SK-N-DZ (cell line): ENCODE measurements around the gene SHISA2.
A peak's percentile ranks its signal among the peaks of the same experiment; 100 is the strongest.

ENCODE experiments used
- DNase-seq: peaks from one replicate; pipeline ENCODE4 v3.0.0-alpha.2; 2015; ENCODE audit warnings: low spot score

SHISA2 gene

DNA sequence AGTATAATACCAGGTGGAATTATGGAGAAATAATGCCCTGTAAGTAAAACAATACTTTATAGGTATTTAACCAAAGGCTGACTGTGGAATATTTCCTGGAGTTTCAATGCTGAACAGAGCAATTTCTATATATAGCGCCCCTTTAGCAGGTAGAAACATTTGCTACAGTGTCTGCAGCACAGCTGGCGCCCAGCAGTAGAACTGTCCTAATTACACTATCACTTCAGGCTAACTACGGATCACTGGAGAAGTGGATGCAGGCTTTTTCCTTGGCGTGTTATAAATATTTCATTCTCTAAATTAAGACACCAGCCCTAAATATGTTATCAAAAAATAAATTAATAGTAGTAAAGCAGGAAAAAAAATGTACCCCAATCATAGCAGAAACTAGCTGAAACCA lies 3.1 kb downstream of the SHISA2 start:
- no peak for DNase-seq

DNA sequence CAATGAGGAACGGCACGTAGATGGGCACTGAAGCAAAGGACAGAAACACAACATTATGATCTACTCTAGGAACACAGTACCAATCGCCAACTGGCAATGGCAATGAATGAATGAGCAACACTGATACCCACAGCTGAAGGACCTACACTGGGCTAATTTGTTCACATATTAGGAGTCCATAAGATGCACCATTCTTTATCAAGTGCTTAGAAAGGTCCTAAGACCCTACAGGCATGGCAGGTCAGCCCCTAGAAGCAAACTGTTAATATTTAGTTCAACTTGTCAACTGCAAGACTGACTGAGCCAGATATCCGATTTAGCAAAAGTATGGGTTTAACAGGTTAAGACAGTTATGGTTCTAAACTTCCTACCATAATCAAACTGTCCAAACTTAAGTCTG lies 4.8 kb downstream of the SHISA2 start:
- DNase-seq = no peak

DNA sequence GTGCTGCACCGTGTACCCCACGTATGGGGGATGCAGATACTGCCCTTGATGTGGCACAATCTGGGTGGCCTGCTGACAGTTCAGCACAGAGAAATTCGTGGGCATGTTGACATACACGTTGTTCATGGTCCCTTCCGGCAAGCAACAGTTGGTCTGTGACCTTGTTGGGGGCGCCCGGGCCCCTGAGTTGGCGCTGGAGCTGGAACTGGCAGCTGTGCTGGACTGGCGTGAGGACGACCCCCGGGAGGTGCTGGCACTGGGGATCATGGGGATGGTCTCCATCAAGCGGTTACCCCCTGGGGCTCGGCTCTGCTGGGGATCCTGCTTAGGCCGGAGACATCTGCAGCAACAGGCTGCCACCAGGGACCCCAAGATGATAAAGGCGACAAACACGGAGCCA lies 5.2 kb downstream of the SHISA2 start:
- no peak for DNase-seq

DNA sequence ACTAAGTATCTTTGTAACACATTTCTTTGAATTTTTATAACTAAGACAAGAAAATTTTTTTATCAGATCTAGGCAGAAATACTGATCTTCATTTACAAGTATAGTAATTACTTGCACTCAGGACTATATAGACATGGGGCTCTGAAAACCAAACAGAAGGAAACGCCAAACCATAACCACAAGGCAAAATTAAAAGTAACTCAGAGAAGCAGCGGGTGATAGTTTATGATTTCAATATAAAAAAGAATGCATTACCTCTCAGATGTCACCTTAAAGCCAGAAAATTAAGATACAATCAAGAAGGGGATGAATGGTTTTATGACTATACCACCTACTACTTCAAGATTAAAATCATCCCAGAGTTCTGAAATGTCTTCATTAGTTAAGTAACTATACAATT lies 6.7 kb downstream of the SHISA2 start:
- DNase-seq = no peak

DNA sequence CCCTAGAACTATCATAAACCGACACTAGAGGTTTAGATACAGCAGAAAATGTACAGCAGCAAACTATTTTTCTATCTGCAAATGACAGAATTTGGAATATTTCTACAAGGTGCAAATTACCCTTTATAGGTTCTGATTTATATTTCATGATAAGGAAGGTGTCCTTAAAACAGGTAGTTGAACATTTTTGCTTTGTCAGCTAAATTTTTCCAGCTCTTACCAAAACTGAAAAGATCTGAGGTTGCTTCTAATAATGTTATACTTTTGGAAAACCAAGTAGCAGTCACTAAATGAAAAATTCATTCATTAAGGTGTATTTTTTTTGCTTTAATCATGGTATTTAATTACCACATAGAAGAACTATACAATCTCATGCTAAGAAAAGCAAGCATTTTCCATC lies 9.0 kb downstream of the SHISA2 start:
- no peak for DNase-seq

DNA sequence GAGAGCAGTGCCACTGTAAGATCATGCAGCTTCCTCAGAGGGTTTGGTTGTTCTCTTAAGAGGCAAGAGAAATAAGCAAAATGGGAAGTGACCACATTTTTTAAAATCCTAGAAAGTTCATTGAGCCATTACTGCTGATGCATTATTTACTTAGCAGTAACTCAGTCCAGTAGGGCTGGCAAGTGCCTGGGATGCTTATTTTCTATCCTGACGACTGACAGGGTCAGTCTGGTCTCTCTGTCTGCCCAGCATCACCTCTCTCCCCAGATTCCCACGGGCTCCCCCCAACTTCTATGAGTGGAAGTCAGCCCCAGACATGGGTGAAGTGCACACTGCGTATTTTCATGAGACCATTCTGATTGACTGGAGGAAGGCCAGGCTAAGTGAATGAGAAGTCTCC lies 10.4 kb downstream of the SHISA2 start:
- DNase-seq = no peak

DNA sequence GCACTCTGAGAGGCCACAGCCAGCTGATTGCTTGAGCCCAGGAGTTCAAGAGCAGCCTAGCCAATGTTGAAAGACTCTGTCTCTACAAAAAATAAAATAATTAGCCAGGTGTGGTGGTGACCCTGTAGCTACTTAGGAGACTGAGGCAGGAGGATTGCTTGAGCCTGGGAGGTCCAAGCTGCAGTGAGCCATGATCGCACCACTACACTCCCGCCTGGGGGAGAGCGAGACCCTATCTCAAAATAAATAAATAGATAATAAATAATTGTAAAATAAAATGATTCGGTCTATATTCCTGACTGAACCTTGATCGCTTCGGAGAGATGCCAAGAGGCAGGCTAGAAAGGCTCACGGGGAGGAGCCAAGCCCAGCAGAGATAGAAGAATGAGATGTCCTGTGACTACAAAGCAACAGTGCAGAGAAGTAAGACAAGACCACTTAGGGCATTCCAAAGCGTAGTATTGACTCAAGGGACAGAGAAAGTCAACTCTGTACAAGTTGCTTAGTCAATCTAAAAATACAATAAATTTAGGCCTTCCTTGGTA lies 12.8 kb downstream of the SHISA2 start:
- DNase-seq = no peak

DNA sequence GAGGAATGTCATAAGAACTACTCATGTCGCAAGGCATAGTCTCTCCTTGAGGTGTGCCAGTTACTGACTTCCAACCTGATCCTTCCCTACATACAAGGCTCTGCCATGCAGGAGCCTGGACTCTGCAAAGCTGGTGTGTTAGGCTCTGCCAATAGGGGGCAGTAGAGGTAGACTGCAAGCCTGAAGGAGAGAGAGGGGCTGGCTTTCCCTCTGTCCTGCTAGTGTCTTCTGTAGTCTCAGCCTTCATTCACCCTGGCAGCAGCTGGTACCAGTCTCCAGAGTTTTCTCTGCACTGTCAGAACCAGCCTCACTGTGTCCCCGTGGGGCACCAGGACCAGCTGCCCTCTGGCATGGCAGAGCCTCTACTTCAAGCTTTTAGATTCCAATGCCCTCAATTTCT lies 14.5 kb downstream of the SHISA2 start:
- DNase-seq = peak; percentile 22

DNA sequence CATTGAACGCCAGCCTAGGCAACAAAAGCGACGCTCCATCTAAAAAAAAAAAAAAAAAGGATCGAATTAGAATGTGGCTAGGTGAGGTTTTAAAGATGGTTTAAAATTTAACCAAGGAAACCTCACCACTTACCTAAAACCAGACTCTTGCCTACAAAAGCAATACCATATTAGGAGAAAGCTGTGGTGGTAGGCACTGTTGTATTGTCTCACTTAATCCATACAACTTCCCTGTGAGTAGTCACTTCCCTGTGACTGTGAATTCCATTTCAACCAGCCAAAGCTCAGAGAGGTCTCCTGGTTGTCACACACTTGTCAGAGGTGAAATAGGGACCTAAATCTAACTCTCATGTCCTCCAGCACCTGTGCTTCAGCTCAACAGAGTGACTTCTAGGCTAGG lies 15.4 kb downstream of the SHISA2 start:
- no peak for DNase-seq

DNA sequence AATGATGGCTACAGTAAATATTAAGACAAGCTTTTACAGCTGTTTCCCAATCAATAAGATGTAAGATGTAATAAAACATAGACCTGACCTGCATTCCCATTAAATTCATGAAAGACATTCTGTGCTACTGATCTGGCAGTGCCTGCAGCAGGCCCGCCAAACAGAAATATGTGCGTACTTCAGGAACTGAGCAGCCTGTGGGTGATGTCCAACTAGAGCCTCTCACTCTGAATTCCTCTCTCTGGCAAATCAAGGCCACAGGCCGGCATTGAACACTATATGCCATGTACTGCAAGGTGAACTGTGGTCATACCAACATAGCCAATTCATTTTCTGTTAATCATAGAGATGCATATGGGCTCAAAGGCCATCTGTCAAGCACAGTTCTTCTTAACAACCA lies 17.8 kb downstream of the SHISA2 start:
- DNase-seq = no peak

DNA sequence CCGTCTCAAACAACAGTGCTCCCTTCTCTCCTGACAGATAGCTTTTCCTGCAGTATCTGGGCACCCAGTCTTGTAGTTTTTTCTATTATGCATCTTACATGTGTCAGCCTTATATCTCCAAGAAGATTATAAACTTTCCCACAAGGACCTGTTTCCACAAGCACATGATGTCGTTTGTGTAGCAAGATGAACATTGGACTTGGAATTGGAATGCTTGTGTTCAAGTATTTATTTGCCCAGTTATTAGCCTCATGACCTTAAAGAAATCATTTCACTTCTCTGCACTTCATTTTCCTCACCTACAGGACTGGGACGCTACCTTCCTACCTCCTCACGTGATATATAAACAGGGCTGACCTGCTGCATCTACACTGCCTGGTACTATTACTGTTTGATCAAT lies 21.5 kb downstream of the SHISA2 start:
- no peak for DNase-seq

DNA sequence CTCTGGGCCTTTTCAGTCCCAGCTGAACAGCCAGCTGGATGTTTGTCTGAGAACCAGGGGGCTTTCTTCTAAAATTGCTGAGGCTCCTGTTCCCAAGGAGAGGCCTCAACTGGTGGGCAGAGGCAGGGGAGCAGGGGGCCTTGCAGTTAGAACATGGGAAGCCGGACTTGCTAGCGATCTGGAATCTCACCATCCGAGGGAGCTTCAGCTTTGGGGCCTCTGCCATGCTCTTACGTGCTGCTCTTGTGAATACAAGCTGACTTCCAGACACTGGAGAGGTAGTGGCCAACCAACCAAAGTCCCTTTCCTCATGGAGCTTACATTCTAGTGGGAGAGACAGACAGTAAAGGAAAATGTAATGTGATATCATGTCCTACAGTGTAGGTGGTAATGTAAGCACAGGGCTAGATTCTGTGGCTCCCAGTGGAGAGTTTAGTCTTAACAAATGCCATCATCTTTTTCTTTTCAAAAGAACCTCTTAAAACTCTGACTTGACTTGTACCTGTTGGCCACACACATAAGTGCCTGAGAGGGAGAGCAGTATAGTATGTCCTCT lies 22.2 kb downstream of the SHISA2 start:
- DNase-seq = no peak

DNA sequence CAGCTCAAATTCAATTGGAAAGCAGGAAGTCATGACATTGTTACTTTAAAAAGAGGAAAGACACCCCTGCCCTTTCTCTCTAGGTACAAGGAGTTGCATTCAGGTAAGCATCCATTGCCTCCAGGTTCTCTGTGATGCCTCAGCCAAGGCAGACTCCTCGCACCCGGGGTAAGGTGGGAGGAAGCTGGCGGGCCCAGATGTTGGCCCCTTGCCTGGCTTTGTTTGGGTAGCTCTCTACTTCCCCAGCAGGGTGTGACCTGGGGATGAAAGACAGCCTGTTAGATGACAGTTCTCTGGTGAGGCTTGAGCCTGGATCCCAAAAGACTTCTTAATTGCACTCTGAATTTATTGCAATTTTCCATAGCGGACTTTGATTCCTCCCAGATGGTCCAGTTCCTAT lies 25.6 kb downstream of the SHISA2 start:
- DNase-seq = no peak

DNA sequence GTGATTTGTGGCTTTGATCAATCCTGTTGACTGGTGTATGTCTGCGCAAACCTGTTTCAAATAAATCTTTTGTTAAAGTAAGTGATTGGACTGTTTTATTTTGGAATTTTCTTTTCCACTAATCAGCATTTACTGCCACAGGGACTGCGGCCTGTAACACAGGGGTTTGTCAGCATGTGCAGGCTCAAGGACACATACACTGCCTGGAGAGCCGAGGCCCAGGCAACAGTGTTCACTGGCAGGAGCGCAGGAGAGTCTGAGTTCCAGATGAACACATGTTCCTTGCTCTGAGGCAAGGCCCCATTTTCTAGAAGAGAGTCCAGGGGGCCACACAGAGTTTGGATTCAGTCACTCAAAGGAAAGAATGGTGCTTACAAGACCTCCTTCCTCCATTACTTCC lies 26.0 kb downstream of the SHISA2 start:
- DNase-seq = no peak

DNA sequence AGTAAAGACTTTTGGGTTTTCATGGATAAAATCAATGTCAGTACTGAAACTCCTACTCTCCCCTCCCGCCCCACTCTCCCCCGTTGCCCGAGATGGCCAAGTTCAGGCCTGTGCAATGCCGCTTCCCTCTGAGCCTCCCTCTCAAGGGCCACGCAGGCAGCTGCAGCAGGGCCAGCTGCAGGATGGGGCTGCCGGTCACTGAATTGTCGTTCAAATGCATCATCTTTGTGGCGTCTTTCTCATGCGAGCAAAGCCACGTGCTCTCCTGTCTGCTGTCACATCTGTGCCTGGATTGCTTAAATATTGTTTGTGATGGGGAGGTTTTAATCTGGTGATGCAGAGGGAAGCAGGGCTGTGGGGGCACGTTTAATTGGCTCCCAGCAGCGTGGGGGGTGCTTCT lies 26.6 kb downstream of the SHISA2 start:
- peak; percentile 42 for DNase-seq

DNA sequence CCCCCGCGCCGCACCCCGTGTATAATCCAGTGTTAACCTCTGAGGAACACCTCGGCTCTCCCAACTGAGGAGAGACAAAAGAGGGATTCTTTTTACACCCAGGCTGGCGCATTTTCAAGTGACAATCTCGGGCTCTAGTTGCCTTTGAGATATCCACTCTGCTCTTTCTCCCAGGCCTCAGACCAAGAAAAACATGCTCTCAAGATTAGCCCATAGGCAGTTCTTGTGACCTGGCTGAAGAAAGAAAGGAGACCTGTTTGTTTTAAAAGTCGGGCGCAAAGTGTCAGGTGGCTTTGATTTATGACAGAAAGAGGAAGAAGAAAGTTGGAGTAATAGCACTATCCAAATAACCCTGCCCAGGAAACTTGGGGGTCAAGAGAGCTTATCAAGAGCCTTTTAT lies 27.3 kb downstream of the SHISA2 start:
- DNase-seq = no peak

DNA sequence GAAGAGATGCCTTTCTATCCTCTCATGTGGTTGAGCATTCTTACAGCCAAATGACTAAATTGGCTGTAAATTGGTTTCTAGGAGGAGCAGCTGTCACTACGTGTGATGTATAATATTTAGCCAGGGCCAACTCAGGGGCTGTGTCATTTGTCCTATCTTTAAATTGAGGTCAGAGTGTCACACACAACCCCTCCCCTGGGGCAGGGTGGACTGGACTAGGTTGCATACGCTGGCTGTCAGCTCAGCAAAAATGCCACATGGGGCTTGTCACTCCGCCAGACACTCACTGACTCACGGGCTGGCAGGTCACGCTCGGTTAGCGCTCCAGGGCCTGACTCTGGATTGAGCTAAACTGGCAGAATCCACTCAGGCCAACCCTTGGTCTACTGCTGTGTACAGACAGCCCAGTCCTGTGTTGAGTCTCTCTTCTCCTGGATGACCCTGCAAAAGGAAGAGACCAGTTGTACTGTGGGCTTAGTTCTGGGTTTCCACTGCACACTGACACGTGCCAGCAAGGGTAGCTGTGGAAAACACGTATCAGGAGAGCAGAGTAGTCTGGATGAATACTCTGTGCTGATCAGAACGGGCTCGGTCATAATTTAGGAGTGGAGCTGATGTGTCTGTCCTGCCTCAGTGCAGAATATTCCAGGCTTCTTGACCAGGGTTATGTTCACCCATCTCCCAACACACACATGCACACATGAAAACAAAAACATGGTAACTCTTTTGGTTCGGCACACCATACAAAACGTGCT lies 29.1 kb downstream of the SHISA2 start:
- peak; percentile 84 for DNase-seq

DNA sequence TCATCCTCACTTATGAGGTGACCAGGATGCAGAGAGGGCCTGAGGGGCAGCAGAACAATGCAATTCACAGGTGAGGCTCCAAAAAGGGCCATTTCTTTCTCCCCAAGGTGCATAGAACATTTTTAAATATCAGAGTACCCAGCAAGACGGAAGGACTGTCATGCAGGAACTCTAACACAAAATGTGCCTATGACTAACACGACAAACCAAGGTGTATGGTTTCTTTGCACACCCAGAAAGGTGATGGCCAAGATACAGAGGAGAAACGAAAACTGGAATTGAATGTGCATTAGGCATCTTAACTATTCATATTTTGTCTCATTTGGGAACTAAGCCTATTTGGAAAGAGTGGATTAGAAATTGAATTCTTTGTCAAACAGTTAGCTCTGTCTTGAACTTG lies 29.9 kb downstream of the SHISA2 start:
- no peak for DNase-seq

DNA sequence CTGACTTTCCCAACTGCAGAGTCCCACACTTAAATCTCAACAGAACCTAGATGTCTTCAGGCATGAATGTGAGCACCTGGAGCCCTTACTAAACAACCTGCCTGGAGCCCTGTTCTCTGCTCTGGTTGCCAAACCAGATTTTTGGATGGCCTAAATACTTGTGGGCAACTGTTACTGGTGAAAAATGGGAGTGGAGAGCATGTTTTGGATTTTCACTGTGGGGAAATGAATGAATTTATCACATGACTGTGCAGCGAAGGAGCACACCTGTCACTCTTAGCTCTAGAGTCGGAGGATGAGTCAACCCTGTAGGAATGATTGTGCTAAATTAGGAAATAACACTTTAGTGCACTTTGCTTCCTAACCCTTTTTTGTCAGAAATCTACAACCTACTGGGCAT lies 30.3 kb downstream of the SHISA2 start:
- DNase-seq = no peak

DNA sequence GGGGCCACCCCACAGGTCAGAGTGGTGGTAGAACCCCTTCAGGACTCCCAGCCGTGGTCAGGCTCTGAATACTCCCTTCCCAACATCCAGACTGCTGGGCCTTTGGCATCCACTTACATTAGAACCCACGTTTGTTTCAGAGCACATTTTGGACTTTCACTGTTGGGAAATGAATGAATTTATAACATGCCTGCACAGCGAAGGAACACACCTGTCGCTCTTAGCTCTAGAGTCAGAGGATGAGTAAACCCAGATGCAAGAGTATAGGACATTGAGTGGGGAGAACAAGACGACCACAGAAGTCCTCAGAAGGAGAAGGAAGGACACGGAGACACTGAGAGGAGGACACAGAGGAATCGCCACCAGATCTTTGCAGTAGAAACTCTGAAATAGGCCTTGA lies 30.9 kb downstream of the SHISA2 start:
- no peak for DNase-seq

DNA sequence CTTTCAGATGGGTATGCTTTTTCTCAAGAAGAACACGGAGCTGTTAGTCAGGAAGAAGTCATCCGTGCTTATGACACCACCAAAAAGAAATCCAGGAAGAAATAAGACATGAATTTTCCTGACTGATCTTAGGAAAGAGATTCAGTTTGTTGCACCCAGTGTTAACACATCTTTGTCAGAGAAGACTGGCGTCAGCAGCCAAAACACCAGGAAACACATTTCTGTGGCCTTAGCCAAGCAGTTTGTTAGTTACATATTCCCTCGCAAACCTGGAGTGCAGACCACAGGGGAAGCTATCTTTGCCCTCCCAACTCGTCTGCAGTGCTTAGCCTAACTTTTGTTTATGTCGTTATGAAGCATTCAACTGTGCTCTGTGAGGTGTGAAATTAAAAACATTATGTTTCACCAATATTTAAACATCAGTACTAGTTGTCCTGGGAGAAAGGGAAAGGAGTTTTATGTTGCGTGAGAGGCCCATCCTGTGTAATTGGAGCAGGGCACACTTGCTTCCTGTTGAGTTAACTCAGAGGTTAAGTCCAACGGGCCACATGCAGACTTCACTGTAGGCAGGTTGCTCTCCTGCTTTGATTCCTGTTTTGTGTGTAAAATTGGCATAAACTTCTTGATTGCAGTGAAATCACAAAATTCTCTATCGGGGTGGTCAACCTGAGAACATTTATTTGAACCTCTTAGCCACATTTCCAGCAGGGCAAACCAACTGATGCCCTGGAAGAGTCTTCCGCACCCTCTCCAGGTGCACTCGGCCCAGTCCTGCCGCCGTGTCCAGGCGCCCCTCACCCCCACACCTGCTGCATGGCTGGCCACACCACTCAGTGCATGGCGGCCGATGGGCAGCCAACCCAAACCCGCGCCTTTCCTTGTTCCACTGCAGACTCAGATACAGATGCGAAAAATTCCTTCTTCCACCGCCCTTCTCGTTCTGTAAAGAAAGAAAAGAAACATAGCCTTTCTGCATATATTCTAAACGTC lies 31.6 kb downstream of the SHISA2 start:
- no peak for DNase-seq

DNA sequence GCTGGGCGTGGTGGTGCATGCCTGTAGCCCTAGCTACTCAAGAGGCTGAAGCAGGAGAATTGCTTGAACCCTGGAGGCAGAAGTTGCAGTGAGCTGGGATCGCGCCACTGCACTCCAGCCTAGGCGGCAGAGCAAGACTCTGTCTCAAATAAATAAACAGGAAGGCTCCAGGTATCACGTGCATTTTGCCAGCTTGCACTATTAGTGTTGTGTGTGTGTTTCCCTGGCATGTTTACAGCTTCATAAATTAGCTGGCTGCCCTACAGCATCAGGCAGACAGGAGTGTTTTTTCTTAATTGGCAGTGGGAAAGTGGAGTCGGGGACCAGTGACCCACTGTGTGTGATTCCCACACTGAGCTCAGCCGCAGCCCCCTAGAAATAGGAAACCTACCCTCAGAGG lies 32.6 kb downstream of the SHISA2 start:
- DNase-seq = no peak
